ENCODE measurements around the gene FFAR1.

The FFAR1 gene

GRCh38 chr19:35347171-35347929 is at the start of gene FFAR1:
Gene FFAR1 (plus strand): TSS chr19:35347902. CDS start chr19:35351552, 3,650 bp downstream.
- no peak within 1 kb of the TSS for H2AFZ ChIP-seq (ENCODE audit: low read length)
- no peaks in the 10 kb centered on the region for H3F3A ChIP-seq (ENCODE audit: insufficient read depth, low read length)
- no peak within 1 kb of the TSS for H3K27ac ChIP-seq (ENCODE audit: low read length)

GRCh38 chr19:35297922-35298321 is 49.8 kb upstream of the FFAR1 start:
- no peaks in the 10 kb centered on the region for H3K79me2 ChIP-seq (ENCODE audit: low read length)
- peaks cover 35% of the 10 kb centered on the region for H3K27me3 ChIP-seq (replicated peaks; ENCODE audit: insufficient read depth, low read length)
- H3K4me2 ChIP-seq (ENCODE audit: low read depth, low read length) = no peak overlapping the region
- no peak for TF ChIP-seq EZH2phosphoT487 (IDR thresholded peaks at IDR 0.05; ENCODE audit: low read length)
- TF ChIP-seq EZH2 (optimal IDR thresholded peaks at IDR 0.05; ENCODE audit: low read depth, low read length) = no peak
- no peak overlapping the region for H3K9ac ChIP-seq (ENCODE audit: low read length)
- H4K20me1 ChIP-seq (ENCODE audit: insufficient read depth, low read length) = no peaks in the 10 kb centered on the region
- H3K9me3 ChIP-seq (replicated peaks; ENCODE audit: insufficient read depth, low read length) = no peaks in the 10 kb centered on the region
- DNase-seq = no peak
- H3K9me2 ChIP-seq (replicated peaks; ENCODE audit: insufficient read depth, low read length) = no peaks in the 10 kb centered on the region
- no peak overlapping the region for H2AFZ ChIP-seq (ENCODE audit: low read length)
- no peak overlapping the region for H3K27ac ChIP-seq (ENCODE audit: low read length)
- peaks cover 11% of the 10 kb centered on the region; the same call in 1 of the 2 replicates for H3K4me1 ChIP-seq (ENCODE audit: low read length)
- no peak overlapping the region for H3K4me3 ChIP-seq (ENCODE audit: low read length)
- no peaks in the 10 kb centered on the region for H3F3A ChIP-seq (ENCODE audit: insufficient read depth, low read length)
- H3K36me3 ChIP-seq (replicated peaks; ENCODE audit: insufficient read depth, low read length) = no peaks in the 10 kb centered on the region

More at GRCh38 chr19:35347171-35347929, at the start of gene FFAR1:
- no peaks in the 10 kb centered on the region for H3K36me3 ChIP-seq (replicated peaks; ENCODE audit: insufficient read depth, low read length)
- no peaks in the 10 kb centered on the region for H3K9me2 ChIP-seq (replicated peaks; ENCODE audit: insufficient read depth, low read length)
- no peak within 1 kb of the TSS for H3K9ac ChIP-seq (ENCODE audit: low read length)
- no peaks in the 10 kb centered on the region for H4K20me1 ChIP-seq (ENCODE audit: insufficient read depth, low read length)
- H3K4me2 ChIP-seq (ENCODE audit: low read depth, low read length) = no peak within 1 kb of the TSS
- H3K79me2 ChIP-seq (ENCODE audit: low read length) = no peaks in the 10 kb centered on the region
- H3K27me3 ChIP-seq (replicated peaks; ENCODE audit: insufficient read depth, low read length) = peaks cover 95% of the 10 kb centered on the region
- no peak for DNase-seq
- no peak within 1 kb of the TSS for H3K4me3 ChIP-seq (ENCODE audit: low read length)
- no peaks in the 10 kb centered on the region for H3K9me3 ChIP-seq (replicated peaks; ENCODE audit: insufficient read depth, low read length)
- no peaks in the 10 kb centered on the region for H3K4me1 ChIP-seq (ENCODE audit: low read length)
- no peak for TF ChIP-seq CTCF (IDR thresholded peaks at IDR 0.05; ENCODE audit: low read length)
- no peak for TF ChIP-seq EZH2 (optimal IDR thresholded peaks at IDR 0.05; ENCODE audit: low read depth, low read length)
- TF ChIP-seq EZH2phosphoT487 (IDR thresholded peaks at IDR 0.05; ENCODE audit: low read length) = no peak

GRCh38 chr19:35298561-35298972 is 49.1 kb upstream of the FFAR1 start:
- peaks cover 35% of the 10 kb centered on the region for H3K27me3 ChIP-seq (replicated peaks; ENCODE audit: insufficient read depth, low read length)
- no peak for TF ChIP-seq EZH2phosphoT487 (IDR thresholded peaks at IDR 0.05; ENCODE audit: low read length)
- TF ChIP-seq CTCF (IDR thresholded peaks at IDR 0.05; ENCODE audit: low read length) = no peak
- no peak for TF ChIP-seq EZH2 (optimal IDR thresholded peaks at IDR 0.05; ENCODE audit: low read depth, low read length)
- no peak overlapping the region for H3K27ac ChIP-seq (ENCODE audit: low read length)
- H3K4me2 ChIP-seq (ENCODE audit: low read depth, low read length) = no peak overlapping the region
- peaks cover 11% of the 10 kb centered on the region; the same call in 1 of the 2 replicates for H3K4me1 ChIP-seq (ENCODE audit: low read length)
- H3K4me3 ChIP-seq (ENCODE audit: low read length) = no peak overlapping the region
- no peaks in the 10 kb centered on the region for H4K20me1 ChIP-seq (ENCODE audit: insufficient read depth, low read length)
- no peaks in the 10 kb centered on the region for H3K9me2 ChIP-seq (replicated peaks; ENCODE audit: insufficient read depth, low read length)
- H3F3A ChIP-seq (ENCODE audit: insufficient read depth, low read length) = no peaks in the 10 kb centered on the region
- H2AFZ ChIP-seq (ENCODE audit: low read length) = no peak overlapping the region
- no peak for DNase-seq
- no peak overlapping the region for H3K9ac ChIP-seq (ENCODE audit: low read length)
- no peaks in the 10 kb centered on the region for H3K9me3 ChIP-seq (replicated peaks; ENCODE audit: insufficient read depth, low read length)
- no peaks in the 10 kb centered on the region for H3K36me3 ChIP-seq (replicated peaks; ENCODE audit: insufficient read depth, low read length)
- no peaks in the 10 kb centered on the region for H3K79me2 ChIP-seq (ENCODE audit: low read length)
